HPDE6-E6E7 (cell line): Measurements from ENCODE around the gene ANKMY2.
"Not testable (repeated sequence)": the region's sequence is repeated elsewhere in the genome, so short reads cannot be mapped to it uniquely, and the experiment has no call there.

Experiments used
- DNase-seq: peaks from one replicate; pipeline ENCODE4 v3.0.0; 2011; ENCODE audit warnings: missing footprints; ENCODE audit errors: extremely low spot score

ANKMY2 gene

GRCh38 chr7:16626388-16626787 lies 19.2 kb downstream of the ANKMY2 start:
- no peak for DNase-seq

GRCh38 chr7:16619979-16620408 lies 25.6 kb downstream of the ANKMY2 start:
- DNase-seq: no peak

GRCh38 chr7:16616542-16616941 lies 29.0 kb downstream of the ANKMY2 start:
- no peak for DNase-seq

- DNase-seq: no peak
Observed at GRCh38 chr7:16616122-16616521, 29.4 kb downstream of the ANKMY2 start.

GRCh38 chr7:16615228-16615627 lies 30.3 kb downstream of the ANKMY2 start:
- no peak for DNase-seq

GRCh38 chr7:16611711-16612110 lies 33.8 kb downstream of the ANKMY2 start:
- DNase-seq: no peak

GRCh38 chr7:16609842-16610450 lies 35.6 kb downstream of the ANKMY2 start:
- DNase-seq: no peak

- no peak for DNase-seq
Observed at GRCh38 chr7:16606704-16607103, 38.9 kb downstream of the ANKMY2 start.

GRCh38 chr7:16604054-16604453 lies 41.5 kb downstream of the ANKMY2 start:
- no peak for DNase-seq

- no peak for DNase-seq
Observed at GRCh38 chr7:16603633-16604032, 41.9 kb downstream of the ANKMY2 start.

- DNase-seq: no peak
Observed at GRCh38 chr7:16599860-16600259, 45.7 kb downstream of the ANKMY2 start.

- DNase-seq: no peak
Observed at GRCh38 chr7:16598015-16598414, 47.5 kb downstream of the ANKMY2 start.

- not testable (repeated sequence) for DNase-seq
Observed at GRCh38 chr7:16595596-16595995, 50.0 kb downstream of the ANKMY2 start.

GRCh38 chr7:16594676-16595075 lies 50.9 kb downstream of the ANKMY2 start:
- DNase-seq: no peak

GRCh38 chr7:16594061-16594460 lies 51.5 kb downstream of the ANKMY2 start:
- no peak for DNase-seq

GRCh38 chr7:16592395-16592794 lies 53.2 kb downstream of the ANKMY2 start:
- DNase-seq: no peak

- DNase-seq: no peak
Observed at GRCh38 chr7:16590424-16590823, 55.1 kb downstream of the ANKMY2 start.

- no peak for DNase-seq
Observed at GRCh38 chr7:16589881-16590280, 55.7 kb downstream of the ANKMY2 start.

GRCh38 chr7:16587790-16588189 lies 57.8 kb downstream of the ANKMY2 start:
- no peak for DNase-seq

- no peak for DNase-seq
Observed at GRCh38 chr7:16587129-16587528, 58.4 kb downstream of the ANKMY2 start.

- DNase-seq: no peak
Observed at GRCh38 chr7:16586081-16586874, 59.3 kb downstream of the ANKMY2 start.

- DNase-seq: no peak
Observed at GRCh38 chr7:16585540-16585939, 60.0 kb downstream of the ANKMY2 start.

GRCh38 chr7:16583834-16584233 lies 61.7 kb downstream of the ANKMY2 start:
- DNase-seq: no peak
